Fibroblast of lung (primary cell): ENCODE measurements around the gene RCSD1.

ENCODE experiments used
- CTCF ChIP-seq, 2 donors: IDR thresholded peaks in 1 of 2; conservative IDR thresholded peaks in 1 of 2; 1 replicate in 1 of 2; 2 replicates in 1 of 2; pipeline ENCODE4 v1.5.1; 2011 to 2012; ENCODE audit warnings: low read length in 2 of 2, control low read depth in 1 of 2, inconsistent platforms in 1 of 2, low read depth in 1 of 2, mild to moderate bottlenecking in 1 of 2
- EZH2 ChIP-seq: IDR thresholded peaks from 2 replicates; pipeline ENCODE4 v1.5.1; 2012; ENCODE audit warnings: low read length, control low read depth, mild to moderate bottlenecking; ENCODE audit errors: missing control alignments

- no peak for TF ChIP-seq CTCF (conservative IDR thresholded peaks at IDR 0.05 in 1 of 2, IDR thresholded peaks at IDR 0.05 in 1 of 2; ENCODE audit: low read depth in 1 of 2, low read length in 2 of 2)
- TF ChIP-seq EZH2, result no peak
Measured at GRCh38 chr1:167605576-167605975, 24.5 kb upstream of the RCSD1 start.
